Fibroblast of skin of left quadriceps (primary cell): ENCODE measurements around the gene PRLR.

Experiments used
- DNase-seq, 2 experiments: peaks; one replicate each; pipeline ENCODE4 v3.0.0-alpha.2; 2013; ENCODE audit warnings: low read depth in 2 of 2

PRLR gene

GRCh38 chr5:35001842-35002241, 228.4 kb downstream of the PRLR start:
- DNase-seq, result no peak
